Kidney (tissue), 14 donors: ENCODE results near the gene PTPRC. TPM values are rescaled to one million over a fixed set of nuclear protein-coding genes. Genes with fewer than 3 reads are reported as not detected.

Source experiments
- DNase-seq, 5 donors: peaks; one replicate each; pipeline ENCODE4 v3.0.0-alpha.2; 2013 to 2020
- FAIRE-seq: peaks from 2 replicates; lab custom pipeline; 2012; peaks lifted over from hg19 to GRCh38; lab: Jason Lieb, UNC
- H3K27ac ChIP-seq, 2 donors: one replicate each; pipeline ENCODE4 v1.7.0; 2013; ENCODE audit warnings: low read depth in 2 of 2, low read length in 2 of 2, inconsistent platforms in 1 of 2
- H3K27me3 ChIP-seq: one replicate; pipeline ENCODE4 v1.7.1; 2013; ENCODE audit warnings: low read length, inconsistent platforms; ENCODE audit not compliant: control insufficient read depth, insufficient read depth
- H3K36me3 ChIP-seq, 3 donors: one replicate each; pipeline versions ENCODE4 v1.7.0 to v1.7.1; 2013; ENCODE audit warnings: low read length in 3 of 3, control low read depth in 1 of 3, inconsistent platforms in 1 of 3; ENCODE audit not compliant: insufficient read depth in 3 of 3, control insufficient read depth in 2 of 3
- H3K4me1 ChIP-seq, 3 donors: one replicate each; pipeline versions ENCODE4 v1.7.0 to v1.7.1; 2013; ENCODE audit warnings: low read length in 3 of 3, inconsistent platforms in 1 of 3, low read depth in 1 of 3; ENCODE audit not compliant: control insufficient read depth in 2 of 3, insufficient read depth in 2 of 3
- H3K4me3 ChIP-seq, 3 donors: one replicate each; pipeline versions ENCODE4 v1.7.0 to v1.8.1; 2013; ENCODE audit warnings: low read length in 3 of 3, control low read depth in 1 of 3, inconsistent platforms in 1 of 3
- H3K9ac ChIP-seq, 3 donors: one replicate each; pipeline versions ENCODE4 v1.7.0 to v1.7.1; 2013; ENCODE audit warnings: low read length in 3 of 3, control low read depth in 1 of 3, inconsistent platforms in 1 of 3
- H3K9me3 ChIP-seq, 3 donors: one replicate each; pipeline versions ENCODE4 v1.7.0 to v1.7.1; 2013; ENCODE audit warnings: low read length in 3 of 3, control low read depth in 1 of 3, inconsistent platforms in 1 of 3; ENCODE audit not compliant: control insufficient read depth in 2 of 3, insufficient read depth in 1 of 3
- CTCF ChIP-seq: IDR thresholded peaks from 3 replicates; pipeline ENCODE4 v1.5.1; 2012; ENCODE audit warnings: mild to moderate bottlenecking, moderate library complexity, borderline replicate concordance; ENCODE audit not compliant: insufficient read depth; ENCODE audit errors: extremely low read depth
- intact Hi-C: fragments of 100-400 bp; cut with DNase I; formaldehyde crosslinking; loops from one replicate; pipeline ENCODE4 v1.11.1; 2022
- polyA plus RNA-seq: library from polyadenylated mRNA; stranded (reverse); fragments of 350-450 nt; fragmentation: Illumina TruSeq; extraction: RNeasy Lipid Tissue Mini Kit (QIAGEN cat#74804); gene quantifications from one replicate; pipeline ENCODE4 v1.2.3, GENCODE V29; 2014; ENCODE audit warnings: low read depth, low replicate concordance; ENCODE audit not compliant: insufficient read depth
- total RNA-seq: library from RNA; stranded (reverse); fragmentation: NEBNext Ultra II Directional; extraction: Animal tissue kit (Norgen Biotek cat#: 25700); gene quantifications from one replicate; pipeline ENCODE4 v1.2.1, GENCODE V29; 2021
- donor health status: control.
- donor health status: control.
- donor health status: control.
- donor health status: control.
- donor health status: control.
- donor health status: DM: yes; HTN: yes; CAD: no.
- donor health status: Normal renal cell carcinoma (clear cell type).

The PTPRC gene
- total and polyA plus RNA-seq, 2 donors from 2014 or later: 1.4 to 60.2 TPM

- H3K9me3 ChIP-seq: no peaks in the 10 kb centered on the region
- H3K4me1 ChIP-seq: no peaks in the 10 kb centered on the region
- FAIRE-seq (no peak), DNase-seq (no peak)
- no peak overlapping the region for H3K9ac ChIP-seq
- H3K36me3 ChIP-seq: no peaks in the 10 kb centered on the region
- intact Hi-C loops: no loop called here
- H3K4me3 ChIP-seq: no peak overlapping the region
- H3K27ac ChIP-seq: no peak overlapping the region
- H3K27me3 ChIP-seq: no peaks in the 10 kb centered on the region
- TF ChIP-seq CTCF: no peak
Measured at GRCh38 chr1:198678901-198679329, 40.1 kb downstream of the PTPRC start.

- Histone ChIP-seq H3K27me3 (no peaks in the 10 kb centered on the region), H3K4me3 (no peak overlapping the region), H3K4me1 (no peaks in the 10 kb centered on the region), H3K9ac (no peak overlapping the region), H3K27ac (no peak overlapping the region), H3K36me3 (no peaks in the 10 kb centered on the region), H3K9me3 (no peaks in the 10 kb centered on the region)
- intact Hi-C loops: no loop called here
- TF ChIP-seq CTCF: no peak
- FAIRE-seq (no peak), DNase-seq (peak in 1 of 5 donors; percentile 77)
Measured at GRCh38 chr1:198679535-198680173, 40.8 kb downstream of the PTPRC start.

- FAIRE-seq: no peak
- H3K4me3 ChIP-seq: no peak overlapping the region
- no peak for TF ChIP-seq CTCF
Measured at GRCh38 chr1:198680174-198680875, 41.5 kb downstream of the PTPRC start.

More at GRCh38 chr1:198680174-198680875, 41.5 kb downstream of the PTPRC start:
- no peaks in the 10 kb centered on the region for H3K4me1 ChIP-seq
- no peaks in the 10 kb centered on the region for H3K27me3 ChIP-seq
- H3K9ac ChIP-seq: no peak overlapping the region
- H3K9me3 ChIP-seq: no peaks in the 10 kb centered on the region
- intact Hi-C loops: no loop called here
- no peak overlapping the region for H3K27ac ChIP-seq
- H3K36me3 ChIP-seq: no peaks in the 10 kb centered on the region
- no peak for DNase-seq
